Erythroblast (primary cell): ENCODE measurements around the gene NKD1.

Experiments used
- GATA1 ChIP-seq: IDR thresholded peaks from 2 replicates; pipeline ENCODE4 v1.6.1; 2011; ENCODE audit warnings: low read depth, mild to moderate bottlenecking, control low read depth, low read length, moderate library complexity
- POLR2A ChIP-seq: IDR thresholded peaks from 2 replicates; pipeline ENCODE4 v1.6.1; 2011; ENCODE audit warnings: mild to moderate bottlenecking, low read length

DNA sequence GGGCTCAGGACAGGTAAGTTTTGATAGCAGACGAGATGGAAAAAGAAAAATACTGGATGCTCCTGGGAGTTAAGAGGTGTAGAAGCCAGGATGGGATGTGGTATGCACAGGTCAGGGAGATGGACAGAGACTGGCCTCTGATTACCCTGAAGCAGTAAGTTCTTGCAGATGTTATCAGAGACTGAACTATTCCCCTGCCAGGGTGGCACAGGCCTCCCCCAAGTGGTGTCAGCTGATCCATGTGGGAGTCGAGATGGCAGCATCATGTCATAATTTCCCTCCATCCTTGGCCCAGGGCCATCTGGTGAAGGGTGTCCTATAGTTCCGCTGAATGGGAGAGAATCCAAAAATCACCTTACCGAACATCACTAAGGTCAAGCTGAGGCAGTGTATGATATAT lies 14.1 kb upstream of the NKD1 start:
- TF ChIP-seq POLR2A = no peak
- no peak for TF ChIP-seq GATA1
